Activated naive CD8-positive, alpha-beta T cell treated with anti-CD3 and anti-CD28 coated beads, Interleukin-2, amount 10 ng/mL, durations not matched to agents 7 days and 5 days (primary cell): ENCODE data around the gene TARM1. TPM values are rescaled to one million over a fixed set of nuclear protein-coding genes. Genes with fewer than 3 reads are reported as not detected.
"Not testable (repeated sequence)": the region's sequence is repeated elsewhere in the genome, so short reads cannot be mapped to it uniquely, and the experiment has no call there.

Source experiments
- ATAC-seq: fragments of 150-1000 bp; cut with Tn5 transposase; one replicate; pipeline ENCODE4 v1.10.0; 2021; ENCODE audit warnings: low read depth, moderate library complexity
- POLR2A ChIA-PET: fragments of 350-600 bp; sonication (Branson Sonifier 250); formaldehyde crosslinking; loops from one replicate; lab custom pipeline; 2021; ENCODE audit warnings: antibody characterized with exemption; lab: Charles Lee
- DNase-seq: peaks from one replicate; pipeline ENCODE4 v3.0.0; 2021
- H3K27ac Mint-ChIP-seq: one replicate; pipeline ENCODE4 v1.8.0; 2022; ENCODE audit warnings: mild to moderate bottlenecking, mixed read lengths
- H3K27me3 Mint-ChIP-seq: one replicate; pipeline ENCODE4 v1.8.0; 2022; ENCODE audit warnings: mild to moderate bottlenecking, moderate library complexity, mixed read lengths
- H3K36me3 Mint-ChIP-seq: one replicate; pipeline ENCODE4 v1.8.0; 2021; ENCODE audit warnings: mild to moderate bottlenecking, mixed read lengths
- H3K4me1 Mint-ChIP-seq: one replicate; pipeline ENCODE4 v1.8.0; 2021; ENCODE audit warnings: mixed read lengths
- H3K4me3 Mint-ChIP-seq: one replicate; pipeline ENCODE4 v1.8.0; 2022; ENCODE audit warnings: mild to moderate bottlenecking, moderate library complexity, mixed read lengths
- H3K9me3 Mint-ChIP-seq: one replicate; pipeline ENCODE4 v1.8.0; 2021; ENCODE audit warnings: mixed read lengths
- total RNA-seq, 2 experiments: library from RNA; stranded (reverse); gene quantifications; one replicate each; pipeline ENCODE4 v1.2.3, GENCODE V29; 2021

Gene TARM1
- total RNA-seq, 2 experiments from 2014 or later = not detected

DNA sequence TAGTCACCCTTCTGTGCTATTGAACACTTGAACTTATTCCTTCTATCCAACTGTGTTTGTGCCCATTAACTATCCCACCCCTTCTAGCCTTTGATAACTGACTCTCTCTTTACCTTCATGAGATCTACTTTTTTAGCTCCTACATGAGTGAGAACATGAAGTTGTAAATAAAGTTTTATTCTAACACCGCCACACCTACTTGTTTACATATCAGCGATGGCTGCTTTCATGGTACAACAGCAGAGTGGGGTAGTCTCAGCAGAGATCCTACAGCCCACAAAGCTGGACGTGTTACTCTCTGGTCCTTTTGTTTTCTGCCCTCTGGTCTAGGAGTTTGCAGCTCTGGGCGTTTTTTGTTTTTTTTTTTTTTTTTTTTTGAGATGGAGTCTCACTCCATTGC is 41.2 kb downstream of the TARM1 start:
- Mint-ChIP-seq H3K27me3 (no peaks in the 10 kb centered on the region), H3K27ac (no peak overlapping the region), H3K36me3 (no peaks in the 10 kb centered on the region), H3K4me1 (no peaks in the 10 kb centered on the region), H3K9me3 (no peaks in the 10 kb centered on the region), H3K4me3 (no peak overlapping the region)
- POLR2A ChIA-PET = no interaction called here
- ATAC-seq = no peak
- no peak for DNase-seq

DNA sequence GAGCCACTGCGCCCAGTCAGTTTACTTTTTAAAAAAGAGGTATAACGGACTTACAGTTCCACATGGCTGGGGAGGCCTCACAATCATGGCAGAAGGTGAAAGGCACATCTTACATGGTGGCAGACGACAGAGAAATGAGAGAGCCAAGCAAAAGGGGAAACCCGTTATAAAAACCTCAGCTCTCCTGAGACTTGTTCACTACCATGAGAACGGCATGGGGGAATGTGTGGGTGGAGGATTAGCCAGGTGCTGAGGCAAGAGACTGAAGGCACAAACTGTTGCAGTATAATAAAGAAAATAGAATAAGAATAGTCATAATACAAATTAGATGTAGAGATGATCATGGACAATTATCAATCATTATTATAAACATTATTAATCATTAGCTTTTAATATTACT is 44.6 kb downstream of the TARM1 start:
- H3K4me1 Mint-ChIP-seq, H3K4me3 Mint-ChIP-seq, DNase-seq, H3K27me3 Mint-ChIP-seq, POLR2A ChIA-PET, H3K9me3 Mint-ChIP-seq, H3K27ac Mint-ChIP-seq, ATAC-seq, H3K36me3 Mint-ChIP-seq: not testable (repeated sequence)

DNA sequence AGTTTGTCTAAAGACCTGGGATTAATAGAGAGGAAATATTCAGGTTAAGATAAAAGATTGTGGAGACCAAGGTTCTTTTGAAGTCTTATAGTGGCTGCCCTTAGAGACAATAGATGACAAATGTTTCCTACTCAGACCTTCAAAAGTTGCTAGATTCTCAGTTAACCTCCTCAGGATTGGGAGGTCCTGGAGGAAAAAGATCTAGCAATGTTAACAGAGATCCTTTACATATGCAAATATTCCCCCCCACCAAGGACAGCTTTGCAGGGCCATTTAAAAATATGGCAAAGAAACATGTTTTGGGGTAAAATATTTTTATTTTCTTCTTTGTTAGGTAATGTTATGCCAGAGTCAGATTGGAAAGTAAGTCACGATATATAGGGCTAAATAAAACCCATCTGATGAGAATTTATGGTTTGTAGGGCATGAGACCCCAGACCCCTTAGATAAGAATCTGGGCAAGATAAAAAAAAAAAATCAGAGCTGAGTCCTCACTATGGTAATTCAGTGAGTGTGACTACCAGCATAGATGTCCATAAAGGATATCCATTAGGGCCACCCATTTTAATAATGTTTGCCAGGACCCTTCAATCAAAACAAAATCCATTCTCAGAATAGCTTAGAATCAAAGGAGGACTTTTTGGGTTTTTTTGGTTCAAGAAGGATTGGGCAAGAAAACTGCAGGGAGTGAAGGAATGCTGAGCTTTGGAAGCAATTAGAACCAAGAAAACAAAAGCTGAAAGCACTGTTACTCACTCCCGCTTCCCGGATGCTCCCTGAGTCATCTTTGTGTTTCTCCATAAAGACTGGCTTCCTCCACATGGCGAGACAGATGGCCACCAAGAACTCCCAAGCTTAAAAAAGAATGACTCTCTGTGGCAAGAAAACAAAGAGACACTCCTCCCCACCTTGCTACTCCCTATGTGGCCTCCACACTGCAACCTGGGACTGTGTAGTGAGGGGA is 45.7 kb downstream of the TARM1 start:
- H3K27ac Mint-ChIP-seq = no peak overlapping the region
- no peaks in the 10 kb centered on the region for H3K36me3 Mint-ChIP-seq
- DNase-seq = no peak
- POLR2A ChIA-PET = no interaction called here
- no peaks in the 10 kb centered on the region for H3K27me3 Mint-ChIP-seq
- no peak overlapping the region for H3K4me3 Mint-ChIP-seq
- H3K4me1 Mint-ChIP-seq = peaks cover 6% of the 10 kb centered on the region
- no peaks in the 10 kb centered on the region for H3K9me3 Mint-ChIP-seq
- no peak for ATAC-seq

DNA sequence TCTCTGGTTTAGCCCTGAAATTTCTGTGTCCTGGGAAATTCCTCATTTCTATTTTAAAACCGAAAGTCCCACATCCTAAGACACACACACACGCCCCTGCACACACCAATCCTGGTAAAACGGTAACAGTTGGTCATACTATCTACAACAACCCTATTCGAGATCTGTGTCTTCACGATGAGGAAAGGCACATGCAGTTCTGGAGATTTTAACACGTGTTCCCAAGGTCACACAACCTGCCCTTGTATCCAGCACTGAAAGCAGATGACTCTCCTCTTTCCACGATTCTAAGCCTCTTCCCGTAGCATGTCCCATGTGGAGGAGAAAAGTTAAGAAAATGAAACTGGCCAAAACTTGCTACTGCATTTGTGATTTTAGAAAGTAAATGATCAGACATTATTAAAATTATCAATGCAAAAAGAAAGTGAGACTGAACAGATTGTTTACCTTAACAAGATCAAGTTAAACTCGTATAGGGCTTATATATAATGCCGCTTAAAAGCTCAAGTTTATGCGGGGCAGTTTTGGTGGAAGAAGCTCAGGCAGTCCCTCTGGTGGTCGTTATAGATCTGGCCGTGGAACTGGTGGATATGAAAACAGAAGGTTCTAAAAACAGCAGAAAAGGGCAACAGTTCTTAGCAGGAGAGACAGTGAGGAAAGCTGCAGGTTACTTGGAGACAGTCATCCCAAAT is 50.1 kb downstream of the TARM1 start:
- H3K9me3 Mint-ChIP-seq = no peaks in the 10 kb centered on the region
- ATAC-seq (no peak), DNase-seq (no peak)
- H3K36me3 Mint-ChIP-seq = no peaks in the 10 kb centered on the region
- H3K27me3 Mint-ChIP-seq = no peaks in the 10 kb centered on the region
- H3K4me3 Mint-ChIP-seq = no peak overlapping the region
- H3K4me1 Mint-ChIP-seq = peaks cover 6% of the 10 kb centered on the region
- POLR2A ChIA-PET = no interaction called here
- H3K27ac Mint-ChIP-seq = no peak overlapping the region

DNA sequence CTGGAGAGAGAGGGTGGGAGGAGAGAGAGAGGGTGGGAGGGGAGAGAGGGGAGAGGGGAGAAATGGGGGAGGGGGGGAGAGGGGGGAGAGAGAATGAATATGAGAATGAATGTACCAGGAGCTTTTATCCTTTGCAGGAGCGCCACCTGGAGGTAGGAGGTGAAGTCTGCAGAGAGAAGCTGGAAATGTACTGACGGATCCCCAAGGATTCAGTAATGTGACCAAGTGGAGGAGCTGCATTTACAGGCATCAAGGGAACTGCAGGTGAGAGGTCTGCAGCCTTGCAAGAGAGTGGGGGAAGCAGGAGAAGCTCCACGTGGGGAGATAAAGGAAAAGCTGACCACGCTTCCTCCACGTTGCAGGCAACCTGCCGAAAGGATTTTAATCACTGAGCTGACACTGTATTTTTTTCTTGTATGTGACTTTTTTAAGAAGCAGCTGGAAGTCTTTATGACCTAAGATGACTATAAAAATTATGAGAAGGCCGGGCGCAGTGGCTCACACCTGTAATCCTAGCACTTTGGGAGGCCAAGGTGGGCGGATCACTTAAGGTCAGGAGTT is 51.2 kb downstream of the TARM1 start:
- no peak overlapping the region for H3K4me3 Mint-ChIP-seq
- POLR2A ChIA-PET = interaction anchor here (0.6 kb wide), 1 partner anchor 300 kb away, joined by 4 read pairs; no protein-coding TSS in a partner anchor
- H3K27ac Mint-ChIP-seq = no peak overlapping the region
- H3K27me3 Mint-ChIP-seq = no peaks in the 10 kb centered on the region
- H3K9me3 Mint-ChIP-seq = no peaks in the 10 kb centered on the region
- DNase-seq (peak; percentile 56), ATAC-seq (no peak)
- peaks cover 6% of the 10 kb centered on the region for H3K4me1 Mint-ChIP-seq
- no peaks in the 10 kb centered on the region for H3K36me3 Mint-ChIP-seq

DNA sequence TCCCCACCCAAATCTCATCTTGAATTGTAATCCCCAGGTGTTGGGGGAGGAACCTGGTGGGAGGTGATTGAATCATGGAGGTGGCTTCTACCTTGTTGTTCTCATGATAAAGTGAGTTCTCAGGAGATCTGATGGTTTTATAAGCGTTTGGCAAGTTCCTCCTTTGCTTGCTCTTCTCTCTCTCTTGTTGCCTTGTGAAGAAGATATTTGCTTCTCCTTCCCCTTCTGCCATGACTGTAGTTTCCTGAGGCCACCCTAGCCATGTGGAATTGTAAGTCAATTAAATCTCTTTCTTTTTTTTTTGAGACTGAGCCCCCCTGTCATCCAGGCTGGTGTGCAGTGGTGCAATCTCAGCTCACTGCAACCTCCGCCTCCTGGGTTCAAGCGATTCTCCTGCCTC is 51.9 kb downstream of the TARM1 start:
- no peaks in the 10 kb centered on the region for H3K36me3 Mint-ChIP-seq
- no peaks in the 10 kb centered on the region for H3K9me3 Mint-ChIP-seq
- H3K27ac Mint-ChIP-seq = no peak overlapping the region
- peaks cover 6% of the 10 kb centered on the region for H3K4me1 Mint-ChIP-seq
- H3K27me3 Mint-ChIP-seq = no peaks in the 10 kb centered on the region
- DNase-seq (no peak), ATAC-seq (no peak)
- POLR2A ChIA-PET = interaction anchor here (0.6 kb wide), 1 partner anchor 301 kb away, joined by 4 read pairs; no protein-coding TSS in a partner anchor
- H3K4me3 Mint-ChIP-seq = no peak overlapping the region

DNA sequence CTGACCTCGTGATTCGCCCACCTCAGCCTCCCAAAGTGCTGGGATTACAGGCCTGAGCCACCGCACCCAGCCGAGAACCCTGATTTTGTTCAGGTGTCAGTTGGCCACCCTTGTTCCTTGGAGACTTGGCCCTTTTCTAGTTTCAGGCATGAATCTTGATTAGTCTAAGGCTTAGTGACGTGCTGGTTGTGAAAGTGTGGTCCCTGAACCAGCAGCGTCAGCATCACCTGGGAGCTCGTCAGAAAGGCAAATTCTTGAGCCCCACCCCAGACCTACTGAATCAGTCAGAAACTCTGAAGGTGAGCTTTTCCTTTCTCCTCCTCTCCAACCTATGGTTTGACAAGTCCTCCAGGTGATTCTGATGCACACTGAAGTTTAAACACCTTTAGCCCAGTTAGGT is 54.5 kb downstream of the TARM1 start:
- POLR2A ChIA-PET = interaction anchor here (0.7 kb wide), 1 partner anchor 85 kb away, joined by 4 read pairs; no protein-coding TSS in a partner anchor
- Mint-ChIP-seq H3K36me3 (no peaks in the 10 kb centered on the region), H3K4me3 (no peak overlapping the region), H3K27me3 (peaks cover 10% of the 10 kb centered on the region), H3K27ac (no peak overlapping the region), H3K9me3 (no peaks in the 10 kb centered on the region), H3K4me1 (peaks cover 10% of the 10 kb centered on the region)
- no peak for ATAC-seq
- no peak for DNase-seq

DNA sequence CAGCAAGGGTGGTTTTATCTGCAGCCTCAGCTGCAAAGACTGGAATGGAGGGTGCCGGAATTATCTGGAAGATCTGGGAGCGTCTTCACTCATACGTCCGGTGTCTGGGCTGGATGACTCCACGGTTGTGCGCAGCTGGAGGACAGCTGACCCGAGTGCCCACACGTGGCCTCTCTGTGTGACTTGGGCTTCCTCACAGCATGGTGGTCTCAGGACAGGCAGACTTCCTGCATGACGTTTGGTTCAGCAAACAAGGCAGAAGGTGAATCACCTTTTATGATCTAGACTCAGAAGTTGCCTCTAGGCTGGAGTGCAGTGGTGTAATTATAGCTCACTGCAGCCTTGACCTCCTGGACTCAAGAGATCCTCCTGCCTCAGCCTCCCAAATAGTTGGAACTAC is 56.5 kb downstream of the TARM1 start:
- no peak for ATAC-seq
- H3K27ac Mint-ChIP-seq = no peak overlapping the region
- H3K36me3 Mint-ChIP-seq = no peaks in the 10 kb centered on the region
- POLR2A ChIA-PET = no interaction called here
- peaks cover 10% of the 10 kb centered on the region for H3K4me1 Mint-ChIP-seq
- peaks cover 10% of the 10 kb centered on the region for H3K27me3 Mint-ChIP-seq
- no peak overlapping the region for H3K4me3 Mint-ChIP-seq
- no peaks in the 10 kb centered on the region for H3K9me3 Mint-ChIP-seq
- no peak for DNase-seq

DNA sequence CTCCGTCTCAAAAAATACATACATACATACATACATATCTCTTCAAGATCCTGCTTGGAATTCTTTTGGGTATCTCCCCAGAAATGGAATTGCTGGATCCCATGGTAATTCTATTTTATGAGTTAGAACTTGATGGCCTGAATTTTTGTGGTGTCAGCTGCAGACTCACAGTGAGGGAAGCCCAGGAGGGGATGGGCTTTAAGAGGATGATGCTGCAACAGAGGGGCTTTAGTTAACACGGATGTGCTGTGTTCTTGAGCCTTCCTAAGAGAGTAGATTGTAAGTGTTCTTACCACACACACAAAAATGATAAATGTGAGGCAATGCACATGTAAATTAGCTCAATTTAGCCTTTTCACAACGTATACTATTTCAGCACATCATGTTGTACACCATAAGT is 58.0 kb downstream of the TARM1 start:
- H3K4me1 Mint-ChIP-seq = peaks cover 10% of the 10 kb centered on the region
- no peaks in the 10 kb centered on the region for H3K9me3 Mint-ChIP-seq
- H3K36me3 Mint-ChIP-seq = no peaks in the 10 kb centered on the region
- H3K27ac Mint-ChIP-seq = no peak overlapping the region
- DNase-seq (no peak), ATAC-seq (no peak)
- peaks cover 12% of the 10 kb centered on the region for H3K27me3 Mint-ChIP-seq
- no peak overlapping the region for H3K4me3 Mint-ChIP-seq
- POLR2A ChIA-PET = no interaction called here

DNA sequence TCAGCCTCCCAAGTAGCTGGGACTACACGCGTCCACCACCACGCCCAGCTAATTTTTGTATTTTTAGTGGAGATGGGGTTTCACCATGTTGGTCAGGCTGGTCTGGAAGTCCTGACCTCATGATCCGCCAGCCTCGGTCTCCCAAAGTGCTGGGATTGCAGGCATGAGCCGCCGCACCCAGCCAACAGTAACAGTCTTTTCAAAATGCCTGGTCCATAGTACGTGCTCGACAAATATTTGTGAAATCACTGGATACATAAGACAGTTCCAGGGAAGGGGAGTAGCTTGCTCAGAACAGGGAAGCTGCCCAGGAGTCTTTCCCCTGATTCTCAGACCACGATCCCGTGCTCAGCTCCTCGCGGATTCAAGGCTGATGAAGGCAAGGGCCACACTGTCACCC is 59.2 kb downstream of the TARM1 start:
- Mint-ChIP-seq H3K4me1 (peaks cover 10% of the 10 kb centered on the region), H3K9me3 (no peaks in the 10 kb centered on the region), H3K27me3 (peaks cover 12% of the 10 kb centered on the region), H3K27ac (no peak overlapping the region), H3K4me3 (no peak overlapping the region), H3K36me3 (no peaks in the 10 kb centered on the region)
- DNase-seq (no peak), ATAC-seq (no peak)
- POLR2A ChIA-PET = no interaction called here

DNA sequence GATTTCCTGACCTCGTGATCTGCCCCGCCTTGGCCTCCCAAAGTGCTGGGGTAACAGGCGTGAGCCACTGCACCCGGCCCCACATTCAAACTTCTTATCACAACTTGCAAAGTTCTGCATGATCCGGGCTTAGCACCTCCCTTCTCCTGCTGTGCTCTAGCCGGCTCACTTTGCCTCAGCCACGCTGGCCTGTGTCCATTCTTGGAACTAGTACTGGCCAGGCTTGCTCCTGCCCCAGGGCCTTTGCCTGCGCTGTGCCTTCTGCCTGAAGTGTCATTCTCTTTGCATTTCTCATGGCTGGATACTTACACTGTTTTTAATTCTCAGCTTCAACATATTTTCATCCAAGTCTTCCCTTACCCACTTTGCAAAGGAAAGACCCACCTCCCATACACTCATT is 59.8 kb downstream of the TARM1 start:
- Mint-ChIP-seq H3K27me3 (peaks cover 13% of the 10 kb centered on the region), H3K4me3 (no peak overlapping the region), H3K9me3 (no peaks in the 10 kb centered on the region), H3K4me1 (peaks cover 10% of the 10 kb centered on the region), H3K27ac (no peak overlapping the region), H3K36me3 (no peaks in the 10 kb centered on the region)
- POLR2A ChIA-PET = no interaction called here
- DNase-seq (no peak), ATAC-seq (no peak)
